Skeletal muscle tissue (tissue), 4 donors: ENCODE measurements around the gene TUBB4A. TPM values are rescaled to one million over a fixed set of nuclear protein-coding genes. Genes with fewer than 3 reads are reported as not detected.

Experiments used
- H3K27ac ChIP-seq: one replicate; pipeline ENCODE4 v1.7.0; 2013; ENCODE audit warnings: mild to moderate bottlenecking, low read depth, low read length, inconsistent platforms
- H3K27me3 ChIP-seq, 3 donors: one replicate each; pipeline ENCODE4 v1.7.0; 2013; ENCODE audit warnings: low read length in 3 of 3; ENCODE audit not compliant: control insufficient read depth in 3 of 3, insufficient read depth in 3 of 3
- H3K36me3 ChIP-seq, 3 donors: one replicate each; pipeline ENCODE4 v1.7.0; 2013; ENCODE audit warnings: low read length in 3 of 3; ENCODE audit not compliant: control insufficient read depth in 3 of 3, insufficient read depth in 3 of 3
- H3K4me1 ChIP-seq, 3 donors: one replicate each; pipeline ENCODE4 v1.7.0; 2013; ENCODE audit warnings: low read length in 3 of 3, mild to moderate bottlenecking in 3 of 3; ENCODE audit not compliant: control insufficient read depth in 3 of 3, insufficient read depth in 3 of 3
- H3K4me3 ChIP-seq, 3 donors: one replicate each; pipeline ENCODE4 v1.7.0; 2013; ENCODE audit warnings: low read length in 3 of 3
- H3K9ac ChIP-seq, 3 donors: one replicate each; pipeline ENCODE4 v1.7.0; 2013; ENCODE audit warnings: low read length in 3 of 3, mild to moderate bottlenecking in 3 of 3, moderate library complexity in 2 of 3, low read depth in 1 of 3
- H3K9me3 ChIP-seq, 3 donors: one replicate each; pipeline ENCODE4 v1.7.0; 2013; ENCODE audit warnings: low read length in 3 of 3; ENCODE audit not compliant: control insufficient read depth in 3 of 3
- total RNA-seq: library from RNA; depleted of rRNA; stranded (reverse); fragments of >200 nt; gene quantifications from one replicate; pipeline ENCODE4 v1.2.3, GENCODE V29; 2014
- donor health status: Osteomylitis.

TUBB4A gene
- total RNA-seq, 1 donor from 2014 or later: not detected

GRCh38 chr19:6494438-6495036 lies 7.6 kb downstream of the TUBB4A start:
- Histone ChIP-seq H3K9ac (no peak overlapping the region), H3K27me3 (peaks cover 0 to 7% (median 4%) of the 10 kb centered on the region in 3 donors), H3K36me3 (no peaks in the 10 kb centered on the region), H3K4me3 (no peak overlapping the region), H3K4me1 (no peaks in the 10 kb centered on the region), H3K9me3 (peaks cover 0 to 5% (median 3%) of the 10 kb centered on the region in 3 donors), H3K27ac (no peak overlapping the region)

GRCh38 chr19:6491802-6492592 lies 10.1 kb downstream of the TUBB4A start:
- Histone ChIP-seq H3K4me3 (no peak overlapping the region), H3K4me1 (no peaks in the 10 kb centered on the region), H3K27ac (no peak overlapping the region), H3K9ac (no peak overlapping the region), H3K9me3 (peaks cover 0 to 6% (median 5%) of the 10 kb centered on the region in 3 donors), H3K36me3 (no peaks in the 10 kb centered on the region), H3K27me3 (peaks cover 0 to 5% (median 2%) of the 10 kb centered on the region in 3 donors)

- peaks cover 0 to 6% (median 5%) of the 10 kb centered on the region in 3 donors for H3K9me3 ChIP-seq
- H3K36me3 ChIP-seq: no peaks in the 10 kb centered on the region
- H3K4me3 ChIP-seq: no peak overlapping the region
- H3K9ac ChIP-seq: no peak overlapping the region
- H3K4me1 ChIP-seq: no peaks in the 10 kb centered on the region
- no peak overlapping the region for H3K27ac ChIP-seq
- H3K27me3 ChIP-seq: peaks cover 0 to 5% (median 2%) of the 10 kb centered on the region in 3 donors
These were observed 12.0 kb downstream of the TUBB4A start for GRCh38 chr19:6490134-6490533.

GRCh38 chr19:6489278-6490061 lies 12.6 kb downstream of the TUBB4A start:
- Histone ChIP-seq H3K4me1 (no peaks in the 10 kb centered on the region), H3K27me3 (peaks cover 0 to 5% (median 2%) of the 10 kb centered on the region in 3 donors), H3K4me3 (no peak overlapping the region), H3K9me3 (peaks cover 0 to 6% (median 5%) of the 10 kb centered on the region in 3 donors), H3K27ac (no peak overlapping the region), H3K36me3 (no peaks in the 10 kb centered on the region), H3K9ac (no peak overlapping the region)

- H3K27ac ChIP-seq: no peak overlapping the region
- no peak overlapping the region for H3K9ac ChIP-seq
- no peaks in the 10 kb centered on the region for H3K36me3 ChIP-seq
- peaks cover 11 to 24% (median 13%) of the 10 kb centered on the region in 3 donors for H3K27me3 ChIP-seq
- no peaks in the 10 kb centered on the region for H3K4me1 ChIP-seq
- peaks cover 0 to 2% (median 0%) of the 10 kb centered on the region in 3 donors for H3K9me3 ChIP-seq
- no peak overlapping the region for H3K4me3 ChIP-seq
These were observed 17.3 kb downstream of the TUBB4A start for GRCh38 chr19:6484831-6485230.

- Histone ChIP-seq H3K27me3 (peaks cover 14 to 24% (median 17%) of the 10 kb centered on the region in 3 donors), H3K4me3 (no peak overlapping the region), H3K36me3 (no peaks in the 10 kb centered on the region), H3K4me1 (no peaks in the 10 kb centered on the region), H3K27ac (no peak overlapping the region), H3K9ac (no peak overlapping the region), H3K9me3 (peaks cover 0 to 2% (median 0%) of the 10 kb centered on the region in 3 donors)
These were observed 17.9 kb downstream of the TUBB4A start for GRCh38 chr19:6484230-6484629.

- H3K4me1 ChIP-seq: no peaks in the 10 kb centered on the region
- H3K9ac ChIP-seq: no peak overlapping the region
- H3K27me3 ChIP-seq: peaks cover 18 to 24% (median 20%) of the 10 kb centered on the region in 3 donors
- H3K9me3 ChIP-seq: no peaks in the 10 kb centered on the region
- no peak overlapping the region for H3K27ac ChIP-seq
- no peak overlapping the region for H3K4me3 ChIP-seq
- H3K36me3 ChIP-seq: no peaks in the 10 kb centered on the region
These were observed 18.9 kb downstream of the TUBB4A start for GRCh38 chr19:6483235-6483634.

- Histone ChIP-seq H3K4me3 (no peak overlapping the region), H3K27me3 (peaks cover 18 to 24% (median 20%) of the 10 kb centered on the region in 3 donors), H3K4me1 (no peaks in the 10 kb centered on the region), H3K27ac (no peak overlapping the region), H3K9ac (no peak overlapping the region), H3K9me3 (no peaks in the 10 kb centered on the region), H3K36me3 (no peaks in the 10 kb centered on the region)
These were observed 19.8 kb downstream of the TUBB4A start for GRCh38 chr19:6482343-6482686.

- H3K27ac ChIP-seq: no peak within 1 kb of the TSS
- peaks cover 24 to 29% (median 24%) of the 10 kb centered on the region in 3 donors for H3K27me3 ChIP-seq
These were observed 20.4 kb downstream of the TUBB4A start, which contains the start of gene DENND1C for GRCh38 chr19:6481541-6482342. Gene DENND1C (minus strand): TSS chr19:6481787. CDS start chr19:6481695, 92 bp downstream.

More at GRCh38 chr19:6481541-6482342, 20.4 kb downstream of the TUBB4A start, which contains the start of gene DENND1C:
- no peaks in the 10 kb centered on the region for H3K4me1 ChIP-seq
- H3K9ac ChIP-seq: peak within 1 kb of the TSS in 1 of 3 donors; percentile 38
- H3K36me3 ChIP-seq: no peaks in the 10 kb centered on the region
- H3K9me3 ChIP-seq: no peaks in the 10 kb centered on the region
- peak within 1 kb of the TSS in 1 of 3 donors; percentile 19 for H3K4me3 ChIP-seq
